ENCODE results near the gene NAV2. TPM values are rescaled to one million over a fixed set of nuclear protein-coding genes. Genes with fewer than 3 reads are reported as not detected.

NAV2 gene
- total and polyA plus RNA-seq, 2 donors from 2014 or later, result 5.9 to 37.7 TPM

DNA sequence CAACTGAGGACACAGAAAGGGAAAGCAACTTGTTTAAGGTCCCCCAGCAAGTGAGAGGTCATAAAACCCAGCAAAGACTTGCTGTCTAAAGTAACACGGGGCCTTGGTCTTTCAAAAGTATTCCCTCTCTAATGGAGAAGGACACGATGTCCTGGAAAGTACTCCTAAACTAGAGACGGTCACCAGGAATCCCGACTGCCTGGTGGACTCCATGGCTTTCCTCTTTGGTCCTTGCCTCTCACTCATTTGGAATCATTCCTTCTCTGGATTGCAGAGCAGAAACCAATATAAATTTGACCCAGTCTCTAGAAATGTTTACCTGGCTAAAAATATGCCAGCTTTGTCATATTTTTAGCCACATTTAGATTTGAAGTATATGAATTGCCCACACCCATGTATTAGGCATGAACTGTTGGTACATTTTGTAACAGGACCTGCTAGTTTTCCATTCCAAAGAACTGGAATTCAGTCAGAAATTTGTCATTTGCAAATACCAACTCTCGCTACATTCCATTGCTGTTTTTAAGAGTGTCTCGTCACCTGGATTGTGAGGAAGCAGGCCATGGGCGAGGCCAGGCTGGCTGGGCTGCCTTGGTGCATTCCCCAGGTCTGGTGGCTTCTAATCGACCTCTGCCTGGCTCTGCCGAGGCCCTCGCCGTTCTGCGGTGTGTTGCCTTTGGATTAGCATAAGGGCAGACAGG is 12.9 kb downstream of the NAV2 start:
- DNase-seq (peak in 3 of 5 donors; percentile 20 to 86 (median 25)), FAIRE-seq (no peak)
- no peak overlapping the region for H3K9ac ChIP-seq (ENCODE audit: low read length in 3 of 3)
- peaks cover 0 to 5% (median 0%) of the 10 kb centered on the region in 3 donors for H3K4me1 ChIP-seq (ENCODE audit: control insufficient read depth in 2 of 3, insufficient read depth in 2 of 3, low read depth in 1 of 3, low read length in 3 of 3)
- no peak overlapping the region for H3K27ac ChIP-seq (ENCODE audit: low read depth in 2 of 2, low read length in 2 of 2)
- no peak overlapping the region for H3K4me3 ChIP-seq (ENCODE audit: low read length in 3 of 3)
- intact Hi-C loops (cut with DNase I), result no loop called here
- no peaks in the 10 kb centered on the region for H3K9me3 ChIP-seq (ENCODE audit: control insufficient read depth in 2 of 3, insufficient read depth in 1 of 3, low read length in 3 of 3)
- no peaks in the 10 kb centered on the region for H3K36me3 ChIP-seq (ENCODE audit: control insufficient read depth in 2 of 3, insufficient read depth in 3 of 3, low read length in 3 of 3)
- no peaks in the 10 kb centered on the region for H3K27me3 ChIP-seq (ENCODE audit: control insufficient read depth, insufficient read depth, low read length)
- TF ChIP-seq, protein P1, sequence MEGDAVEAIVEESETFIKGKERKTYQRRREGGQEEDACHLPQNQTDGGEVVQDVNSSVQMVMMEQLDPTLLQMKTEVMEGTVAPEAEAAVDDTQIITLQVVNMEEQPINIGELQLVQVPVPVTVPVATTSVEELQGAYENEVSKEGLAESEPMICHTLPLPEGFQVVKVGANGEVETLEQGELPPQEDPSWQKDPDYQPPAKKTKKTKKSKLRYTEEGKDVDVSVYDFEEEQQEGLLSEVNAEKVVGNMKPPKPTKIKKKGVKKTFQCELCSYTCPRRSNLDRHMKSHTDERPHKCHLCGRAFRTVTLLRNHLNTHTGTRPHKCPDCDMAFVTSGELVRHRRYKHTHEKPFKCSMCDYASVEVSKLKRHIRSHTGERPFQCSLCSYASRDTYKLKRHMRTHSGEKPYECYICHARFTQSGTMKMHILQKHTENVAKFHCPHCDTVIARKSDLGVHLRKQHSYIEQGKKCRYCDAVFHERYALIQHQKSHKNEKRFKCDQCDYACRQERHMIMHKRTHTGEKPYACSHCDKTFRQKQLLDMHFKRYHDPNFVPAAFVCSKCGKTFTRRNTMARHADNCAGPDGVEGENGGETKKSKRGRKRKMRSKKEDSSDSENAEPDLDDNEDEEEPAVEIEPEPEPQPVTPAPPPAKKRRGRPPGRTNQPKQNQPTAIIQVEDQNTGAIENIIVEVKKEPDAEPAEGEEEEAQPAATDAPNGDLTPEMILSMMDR (IDR thresholded peaks at IDR 0.05; ENCODE audit: borderline replicate concordance, extremely low read depth, insufficient read depth), result no peak

DNA sequence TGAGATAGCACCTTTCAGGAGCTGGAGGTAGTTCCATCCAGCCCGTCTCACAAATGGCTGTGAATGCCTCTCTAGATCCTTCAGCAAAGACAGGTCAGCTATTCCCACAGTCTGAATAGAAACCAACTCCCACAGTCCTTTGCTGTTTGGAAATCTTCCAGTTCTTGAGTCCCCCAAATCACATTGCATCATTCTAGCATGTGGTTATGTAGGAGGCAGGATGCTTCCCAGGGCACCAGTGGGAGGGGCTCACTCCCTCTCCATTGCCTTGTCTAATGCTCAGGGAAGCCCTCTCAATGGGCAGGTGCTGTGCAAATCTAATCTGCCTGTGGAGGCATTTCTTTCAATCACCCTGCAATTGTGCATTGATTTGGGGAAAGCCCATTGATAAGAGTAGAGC is 14.6 kb downstream of the NAV2 start:
- intact Hi-C loops (cut with DNase I), result no loop called here
- Histone ChIP-seq H3K27me3 (ENCODE audit: control insufficient read depth, insufficient read depth, low read length) (no peaks in the 10 kb centered on the region), H3K36me3 (ENCODE audit: control insufficient read depth in 2 of 3, insufficient read depth in 3 of 3, low read length in 3 of 3) (no peaks in the 10 kb centered on the region), H3K4me3 (ENCODE audit: low read length in 3 of 3) (no peak overlapping the region), H3K9ac (ENCODE audit: low read length in 3 of 3) (no peak overlapping the region), H3K27ac (ENCODE audit: low read depth in 2 of 2, low read length in 2 of 2) (no peak overlapping the region), H3K9me3 (ENCODE audit: control insufficient read depth in 2 of 3, insufficient read depth in 1 of 3, low read length in 3 of 3) (no peaks in the 10 kb centered on the region), H3K4me1 (ENCODE audit: control insufficient read depth in 2 of 3, insufficient read depth in 2 of 3, low read depth in 1 of 3, low read length in 3 of 3) (peaks cover 0 to 5% (median 0%) of the 10 kb centered on the region in 3 donors)
- TF ChIP-seq, protein P1 (IDR thresholded peaks at IDR 0.05; ENCODE audit: borderline replicate concordance, extremely low read depth, insufficient read depth), result no peak
- DNase-seq, result peak in 2 of 5 donors; percentile 13 to 17
- no peak for FAIRE-seq

DNA sequence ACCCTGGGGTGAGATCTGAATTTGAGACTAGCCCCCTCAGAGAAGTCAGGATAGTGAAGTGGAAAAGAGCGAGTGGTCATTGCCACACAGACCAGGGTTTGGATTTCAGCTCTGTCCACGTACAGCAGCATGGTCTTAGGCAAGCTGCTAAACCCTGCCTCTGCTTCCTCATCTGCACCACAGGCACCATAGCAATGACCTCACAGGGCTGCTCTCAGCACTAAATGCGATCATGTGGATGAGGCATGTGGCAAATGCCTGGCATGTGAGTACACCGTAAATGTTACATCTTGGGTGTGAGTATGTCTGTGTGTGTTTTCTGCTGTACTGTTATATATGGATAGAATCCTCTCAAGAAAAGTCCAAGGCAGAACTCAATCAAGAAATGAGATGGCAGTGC is 15.8 kb downstream of the NAV2 start:
- Histone ChIP-seq H3K36me3 (ENCODE audit: control insufficient read depth in 2 of 3, insufficient read depth in 3 of 3, low read length in 3 of 3) (no peaks in the 10 kb centered on the region), H3K27me3 (ENCODE audit: control insufficient read depth, insufficient read depth, low read length) (no peaks in the 10 kb centered on the region), H3K27ac (ENCODE audit: low read depth in 2 of 2, low read length in 2 of 2) (no peak overlapping the region), H3K4me3 (ENCODE audit: low read length in 3 of 3) (no peak overlapping the region), H3K4me1 (ENCODE audit: control insufficient read depth in 2 of 3, insufficient read depth in 2 of 3, low read depth in 1 of 3, low read length in 3 of 3) (peaks cover 0 to 4% (median 0%) of the 10 kb centered on the region in 3 donors), H3K9me3 (ENCODE audit: control insufficient read depth in 2 of 3, insufficient read depth in 1 of 3, low read length in 3 of 3) (no peaks in the 10 kb centered on the region), H3K9ac (ENCODE audit: low read length in 3 of 3) (no peak overlapping the region)
- intact Hi-C loops (cut with DNase I), result no loop called here
- DNase-seq, result no peak
- no peak for FAIRE-seq
- TF ChIP-seq, protein P1 (IDR thresholded peaks at IDR 0.05; ENCODE audit: borderline replicate concordance, extremely low read depth, insufficient read depth), result no peak

Measured in kidney (tissue), 14 donors.